Measurements from ENCODE around the gene PLEKHM2.

DNA sequence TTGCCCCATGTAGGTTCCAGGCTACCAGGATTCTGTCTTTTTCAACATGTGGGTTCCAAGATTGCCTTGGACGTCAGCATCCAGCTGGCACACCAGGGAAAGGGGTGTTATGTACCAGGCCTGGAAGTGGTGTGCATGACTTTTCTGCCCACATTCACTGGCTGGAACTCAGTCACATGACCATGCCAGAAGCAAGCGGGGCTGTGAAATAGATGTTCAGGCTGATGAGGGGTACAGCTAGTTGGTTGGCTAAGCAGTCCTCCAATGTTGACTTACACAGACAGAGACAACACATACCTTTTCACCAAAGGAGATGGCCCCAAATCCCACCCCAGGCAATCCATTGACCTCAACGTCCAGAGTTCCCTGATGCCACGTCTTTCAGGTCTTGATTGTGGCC is 14.3 kb upstream of the PLEKHM2 start:
- no peak for TF ChIP-seq EZH2 (IDR thresholded peaks at IDR 0.05; ENCODE audit: borderline replicate concordance, low read depth, low read length, severe bottlenecking)
- TF ChIP-seq, protein P1, sequence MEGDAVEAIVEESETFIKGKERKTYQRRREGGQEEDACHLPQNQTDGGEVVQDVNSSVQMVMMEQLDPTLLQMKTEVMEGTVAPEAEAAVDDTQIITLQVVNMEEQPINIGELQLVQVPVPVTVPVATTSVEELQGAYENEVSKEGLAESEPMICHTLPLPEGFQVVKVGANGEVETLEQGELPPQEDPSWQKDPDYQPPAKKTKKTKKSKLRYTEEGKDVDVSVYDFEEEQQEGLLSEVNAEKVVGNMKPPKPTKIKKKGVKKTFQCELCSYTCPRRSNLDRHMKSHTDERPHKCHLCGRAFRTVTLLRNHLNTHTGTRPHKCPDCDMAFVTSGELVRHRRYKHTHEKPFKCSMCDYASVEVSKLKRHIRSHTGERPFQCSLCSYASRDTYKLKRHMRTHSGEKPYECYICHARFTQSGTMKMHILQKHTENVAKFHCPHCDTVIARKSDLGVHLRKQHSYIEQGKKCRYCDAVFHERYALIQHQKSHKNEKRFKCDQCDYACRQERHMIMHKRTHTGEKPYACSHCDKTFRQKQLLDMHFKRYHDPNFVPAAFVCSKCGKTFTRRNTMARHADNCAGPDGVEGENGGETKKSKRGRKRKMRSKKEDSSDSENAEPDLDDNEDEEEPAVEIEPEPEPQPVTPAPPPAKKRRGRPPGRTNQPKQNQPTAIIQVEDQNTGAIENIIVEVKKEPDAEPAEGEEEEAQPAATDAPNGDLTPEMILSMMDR (IDR thresholded peaks at IDR 0.05; ENCODE audit: borderline replicate concordance, extremely low read depth, low read length, poor library complexity, severe bottlenecking) = no peak

Measured in DND-41 (cell line).